GM12872 (cell line): ENCODE results near the gene TNFSF10.

ENCODE experiments used
- TF ChIP-seq, protein P1 (sequence below): IDR thresholded peaks from 3 replicates; pipeline ENCODE4 v1.5.1; 2011; ENCODE audit warnings: low read depth, mild to moderate bottlenecking, low read length, moderate library complexity; ENCODE audit not compliant: insufficient read depth

Gene TNFSF10

DNA sequence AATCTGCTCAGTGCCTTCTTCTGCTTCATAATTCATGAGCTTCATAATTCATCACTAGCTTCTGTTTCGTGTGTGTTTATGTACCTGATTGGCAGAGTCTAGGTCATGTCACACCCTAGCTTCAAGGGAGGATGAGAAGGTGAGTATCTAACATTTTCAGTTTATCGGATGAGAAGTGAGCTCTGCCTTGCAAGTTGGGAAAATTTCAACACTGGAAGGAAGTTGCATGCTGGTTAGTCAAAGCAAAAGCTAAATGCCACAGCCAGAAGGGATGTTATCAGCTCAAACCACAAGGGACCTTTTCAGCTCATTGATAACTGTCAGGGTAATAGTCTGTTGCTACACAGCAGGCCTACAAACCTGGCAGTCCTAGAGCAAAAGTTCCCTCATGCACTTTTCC lies 7.3 kb upstream of the TNFSF10 start:
- TF ChIP-seq, protein P1, sequence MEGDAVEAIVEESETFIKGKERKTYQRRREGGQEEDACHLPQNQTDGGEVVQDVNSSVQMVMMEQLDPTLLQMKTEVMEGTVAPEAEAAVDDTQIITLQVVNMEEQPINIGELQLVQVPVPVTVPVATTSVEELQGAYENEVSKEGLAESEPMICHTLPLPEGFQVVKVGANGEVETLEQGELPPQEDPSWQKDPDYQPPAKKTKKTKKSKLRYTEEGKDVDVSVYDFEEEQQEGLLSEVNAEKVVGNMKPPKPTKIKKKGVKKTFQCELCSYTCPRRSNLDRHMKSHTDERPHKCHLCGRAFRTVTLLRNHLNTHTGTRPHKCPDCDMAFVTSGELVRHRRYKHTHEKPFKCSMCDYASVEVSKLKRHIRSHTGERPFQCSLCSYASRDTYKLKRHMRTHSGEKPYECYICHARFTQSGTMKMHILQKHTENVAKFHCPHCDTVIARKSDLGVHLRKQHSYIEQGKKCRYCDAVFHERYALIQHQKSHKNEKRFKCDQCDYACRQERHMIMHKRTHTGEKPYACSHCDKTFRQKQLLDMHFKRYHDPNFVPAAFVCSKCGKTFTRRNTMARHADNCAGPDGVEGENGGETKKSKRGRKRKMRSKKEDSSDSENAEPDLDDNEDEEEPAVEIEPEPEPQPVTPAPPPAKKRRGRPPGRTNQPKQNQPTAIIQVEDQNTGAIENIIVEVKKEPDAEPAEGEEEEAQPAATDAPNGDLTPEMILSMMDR, result no peak

DNA sequence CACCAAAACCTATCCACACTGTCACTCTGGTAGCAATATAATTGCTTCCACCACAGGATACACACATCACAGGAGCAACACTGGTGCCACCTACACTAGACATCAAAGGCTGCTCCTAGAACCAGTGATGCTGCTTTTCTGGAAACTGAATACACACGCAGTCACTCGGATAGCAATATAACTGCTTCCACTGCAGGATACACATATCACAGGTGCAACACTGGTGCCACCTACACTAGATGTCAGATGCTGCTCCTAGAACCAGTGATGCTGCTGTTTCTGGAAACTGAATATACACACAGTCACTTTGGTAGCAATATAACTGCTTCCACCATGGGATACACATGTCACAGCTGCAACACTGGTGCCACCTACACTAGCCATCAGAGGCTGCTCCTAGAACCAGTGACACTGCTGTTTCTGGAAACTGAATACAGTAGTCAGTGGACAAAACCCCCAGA lies 6.9 kb upstream of the TNFSF10 start:
- TF ChIP-seq, protein P1, result no peak

DNA sequence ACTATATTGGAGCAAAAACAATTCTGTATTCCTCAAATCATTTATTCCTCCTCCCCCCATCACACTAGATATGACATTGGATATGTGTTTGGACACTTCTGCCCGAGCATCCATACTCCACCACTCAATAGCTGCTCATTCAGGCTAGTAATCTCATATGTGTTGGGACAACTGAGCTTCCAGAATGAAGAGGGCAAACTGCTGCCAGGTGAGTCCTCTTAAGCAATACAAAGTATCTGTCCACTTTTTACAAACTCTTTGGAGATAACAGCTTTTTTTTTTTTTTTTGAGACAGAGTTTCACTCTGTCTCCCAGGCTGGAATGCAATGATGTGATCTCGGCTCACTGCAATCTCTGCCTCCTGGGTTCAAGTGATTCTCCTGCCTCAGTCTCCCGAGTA lies 5.4 kb upstream of the TNFSF10 start:
- TF ChIP-seq, protein P1, result no peak

DNA sequence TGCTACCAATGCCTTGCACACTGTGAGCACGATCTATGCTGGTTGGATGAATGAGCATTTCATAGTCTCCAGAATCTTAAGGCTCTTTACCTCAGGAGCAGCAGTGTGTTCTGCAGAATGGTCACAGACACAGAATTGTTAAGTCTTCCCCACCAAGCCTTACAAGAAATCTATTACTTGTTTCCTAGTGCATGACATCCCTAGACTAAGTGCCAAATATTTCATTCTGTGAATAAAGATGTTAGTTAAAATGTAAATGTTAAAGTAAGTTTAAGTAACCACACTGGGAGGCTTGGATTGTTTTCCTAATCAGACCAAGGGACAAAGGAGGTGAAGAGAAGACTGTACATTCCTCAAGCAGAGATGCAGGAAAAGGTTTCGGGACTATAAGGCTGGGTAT lies 4.1 kb upstream of the TNFSF10 start:
- TF ChIP-seq, protein P1, result no peak

DNA sequence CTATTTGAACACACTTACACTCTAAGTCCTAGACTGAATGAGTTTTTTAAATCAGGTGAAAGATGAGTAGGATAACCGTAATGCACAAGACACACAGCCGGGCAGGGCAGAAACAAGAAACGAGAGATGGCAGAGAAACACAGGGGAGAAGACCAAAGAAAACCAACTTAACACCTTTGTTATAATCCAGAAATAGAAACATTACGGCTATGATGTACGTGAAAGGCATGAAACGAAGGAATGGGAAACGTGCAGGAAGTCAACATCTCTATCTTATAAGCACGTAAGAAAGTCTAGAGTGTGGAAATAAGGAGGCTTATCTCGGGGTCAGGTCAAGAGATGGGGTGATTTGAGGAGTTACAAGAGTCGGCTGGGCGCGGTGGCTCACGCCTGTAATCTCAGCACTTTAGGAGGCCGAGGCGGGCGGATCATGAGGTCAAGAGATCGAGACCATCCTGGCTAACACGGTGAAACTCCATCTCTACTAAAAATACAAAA lies 1.9 kb upstream of the TNFSF10 start:
- TF ChIP-seq, protein P1, result no peak

DNA sequence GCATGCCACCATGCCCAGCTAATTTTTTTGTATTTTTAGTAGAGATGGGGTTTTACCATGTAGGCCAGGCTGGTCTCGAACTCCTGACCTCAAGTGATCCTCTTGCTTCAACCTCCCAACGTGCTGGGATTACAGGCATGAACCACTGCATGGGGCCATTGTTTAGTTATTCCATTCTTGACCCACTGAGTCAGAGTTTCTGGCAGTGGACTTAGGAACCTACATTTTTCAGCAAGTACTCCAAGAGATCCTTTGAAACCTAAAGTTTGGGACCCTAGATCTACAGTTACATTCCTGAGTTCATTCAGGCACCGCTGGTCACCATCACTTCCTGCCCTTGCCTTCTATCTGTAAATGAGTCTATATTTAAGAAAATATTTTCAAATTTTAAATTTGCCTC lies 1.4 kb upstream of the TNFSF10 start:
- TF ChIP-seq, protein P1, result no peak

DNA sequence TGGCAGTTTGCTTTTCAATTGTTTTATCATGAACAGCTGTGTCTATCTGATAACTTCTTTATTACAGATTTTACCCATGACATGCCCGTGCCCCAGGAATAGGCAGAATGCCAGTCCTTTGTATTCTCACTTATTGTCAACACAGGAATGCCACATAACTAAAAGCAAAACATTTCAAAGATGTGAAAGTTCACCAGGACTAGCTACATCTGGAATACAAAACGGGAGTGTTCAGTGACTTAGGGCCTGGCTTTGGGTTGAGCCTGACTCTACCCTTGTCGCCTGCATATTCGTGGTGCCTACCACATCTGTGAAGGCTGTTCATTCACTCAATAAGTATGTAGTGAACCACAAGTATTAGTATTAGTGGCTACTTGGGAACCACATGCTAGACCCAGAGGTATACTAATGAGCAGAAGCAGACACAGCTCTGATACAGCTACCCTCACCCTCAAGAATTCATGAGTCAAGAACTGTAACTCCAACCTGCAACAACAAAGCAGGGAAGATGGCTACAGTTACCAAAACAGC lies 2.9 kb downstream of the TNFSF10 start:
- TF ChIP-seq, protein P1, result no peak
